GM23338 (cell line): ENCODE data around the gene OR51B2. TPM values are rescaled to one million over a fixed set of nuclear protein-coding genes. Genes with fewer than 3 reads are reported as not detected.

Experiments used
- ATAC-seq: fragments of 200-7000 bp; cut with Tn5 transposase; 3 replicates; pipeline ENCODE4 v1.9.1; 2020
- DNase-seq: peaks from one replicate; pipeline ENCODE4 v3.0.0-alpha.2; 2015; ENCODE audit warnings: low spot score
- H2AFZ ChIP-seq: fragments of 200-600 bp; sonication (generic); 2 replicates; pipeline ENCODE4 v1.8.0; 2016; ENCODE audit warnings: antibody characterized with exemption, mild to moderate bottlenecking, moderate library complexity
- H3F3A ChIP-seq: fragments of 200-600 bp; sonication (generic); replicated peaks from 2 replicates; pipeline ENCODE4 v1.8.0; 2017; ENCODE audit warnings: antibody characterized with exemption, mixed run types, low read depth
- H3K27ac ChIP-seq: fragments of 200-600 bp; sonication (generic); 2 replicates; pipeline ENCODE4 v1.6.1; 2016; ENCODE audit warnings: low read depth
- H3K27me3 ChIP-seq: fragments of 200-600 bp; sonication (generic); 2 replicates; pipeline ENCODE4 v1.8.0; 2016; ENCODE audit warnings: mild to moderate bottlenecking, mixed run types, moderate library complexity; ENCODE audit not compliant: insufficient read depth
- H3K36me3 ChIP-seq: fragments of 200-600 bp; sonication (generic); 2 replicates; pipeline ENCODE4 v1.8.0; 2016; ENCODE audit warnings: mild to moderate bottlenecking; ENCODE audit not compliant: insufficient read depth
- H3K4me1 ChIP-seq: fragments of 200-600 bp; sonication (generic); 2 replicates; pipeline ENCODE4 v1.8.0; 2016; ENCODE audit warnings: mild to moderate bottlenecking, moderate library complexity; ENCODE audit not compliant: insufficient read depth
- H3K4me2 ChIP-seq: fragments of 200-600 bp; sonication (generic); 2 replicates; pipeline ENCODE4 v1.7.1; 2017; ENCODE audit warnings: mixed run types
- H3K4me3 ChIP-seq: fragments of 200-600 bp; sonication (generic); 2 replicates; pipeline ENCODE4 v1.6.1; 2016; ENCODE audit warnings: mixed run types
- H3K79me2 ChIP-seq: fragments of 200-600 bp; sonication (generic); replicated peaks from 2 replicates; pipeline ENCODE4 v1.8.0; 2017; ENCODE audit warnings: mild to moderate bottlenecking; ENCODE audit not compliant: insufficient read depth
- H3K9me2 ChIP-seq: fragments of 200-600 bp; sonication (generic); 2 replicates; pipeline ENCODE4 v1.8.0; 2017; ENCODE audit not compliant: insufficient read depth
- H4K20me1 ChIP-seq: fragments of 200-600 bp; sonication (generic); replicated peaks from 2 replicates; pipeline ENCODE4 v1.8.0; 2017; ENCODE audit warnings: mild to moderate bottlenecking; ENCODE audit not compliant: insufficient read depth
- H3K27ac Mint-ChIP-seq: 2 replicates; pipeline ENCODE4 v1.8.0; 2020; ENCODE audit warnings: inconsistent platforms, mild to moderate bottlenecking, moderate library complexity, mixed read lengths
- H3K27me3 Mint-ChIP-seq: 3 replicates; pipeline ENCODE4 v1.8.0; 2022; ENCODE audit warnings: low read depth, mild to moderate bottlenecking, moderate library complexity, mixed read lengths, inconsistent platforms; ENCODE audit not compliant: insufficient read depth, poor library complexity
- H3K36me3 Mint-ChIP-seq: 3 replicates; pipeline ENCODE4 v1.8.0; 2021; ENCODE audit warnings: low read depth, mild to moderate bottlenecking, inconsistent platforms, moderate library complexity, mixed read lengths
- H3K4me1 Mint-ChIP-seq: 3 replicates; pipeline ENCODE4 v1.8.0; 2020; ENCODE audit warnings: mild to moderate bottlenecking, inconsistent platforms, mixed read lengths
- H3K4me3 Mint-ChIP-seq: 3 replicates; pipeline ENCODE4 v1.8.0; 2021; ENCODE audit warnings: moderate library complexity, mild to moderate bottlenecking, inconsistent platforms, mixed read lengths
- H3K9me3 Mint-ChIP-seq: 3 replicates; pipeline ENCODE4 v1.8.0; 2020; ENCODE audit warnings: moderate library complexity, mild to moderate bottlenecking, inconsistent platforms, mixed read lengths
- CREB1 ChIP-seq: fragments of 250-450 bp; sonication (Bioruptor Pico); IDR thresholded peaks from 2 replicates; pipeline ENCODE4 v1.5.0; 2020; ENCODE audit warnings: low read depth, mild to moderate bottlenecking, moderate library complexity
- EZH2 ChIP-seq: fragments of 200-600 bp; sonication (generic); IDR thresholded peaks from one replicate; pipeline ENCODE4 v1.8.0; 2017; ENCODE audit warnings: antibody characterized with exemption, mild to moderate bottlenecking, low read depth; ENCODE audit not compliant: unreplicated experiment
- EZH2phosphoT487 ChIP-seq: fragments of 200-600 bp; sonication (generic); IDR thresholded peaks from one replicate; pipeline ENCODE4 v1.8.1; 2018; ENCODE audit warnings: antibody characterized with exemption; ENCODE audit not compliant: unreplicated experiment
- JUNB ChIP-seq: IDR thresholded peaks from one replicate; pipeline ENCODE4 v1.6.1; 2016; ENCODE audit warnings: antibody characterized with exemption; ENCODE audit not compliant: unreplicated experiment
- NANOG ChIP-seq: IDR thresholded peaks from 2 replicates; pipeline ENCODE4 v1.6.1; 2016; ENCODE audit warnings: antibody characterized with exemption, borderline replicate concordance
- POLR2AphosphoS5 ChIP-seq: IDR thresholded peaks from 2 replicates; pipeline ENCODE4 v1.6.1; 2016; ENCODE audit warnings: antibody characterized with exemption, low read depth
- STAT1 ChIP-seq: IDR thresholded peaks from one replicate; pipeline ENCODE4 v1.6.1; 2016; ENCODE audit warnings: antibody characterized with exemption; ENCODE audit not compliant: unreplicated experiment
- ZNF114 ChIP-seq: fragments of 250-450 bp; sonication (Bioruptor Pico); IDR thresholded peaks from 2 replicates; pipeline ENCODE4 v1.5.0; 2020; ENCODE audit warnings: mild to moderate bottlenecking, moderate library complexity
- ZNF331 ChIP-seq: fragments of 250-450 bp; sonication (Bioruptor Pico); IDR thresholded peaks from 2 replicates; pipeline ENCODE4 v1.5.0; 2020; ENCODE audit warnings: low read depth, mild to moderate bottlenecking, moderate library complexity
- polyA plus RNA-seq: library from polyadenylated mRNA; unstranded; fragments of >200 nt; fragmentation: Nextera tagmentation; extraction: Ambion mirVana; gene quantifications from 2 replicates; pipeline ENCODE4 v1.2.1, GENCODE V29; 2016
- total RNA-seq: library from RNA; depleted of rRNA; stranded (reverse); fragments of >200 nt; shearing (Covaris generic); gene quantifications from 2 replicates; pipeline ENCODE4 v1.2.3, GENCODE V29; 2014
- TF ChIP-seq, protein P1 (sequence below): fragments of 250-450 bp; sonication (Bioruptor Pico); IDR thresholded peaks from 2 replicates; pipeline ENCODE4 v1.5.0; 2020; ENCODE audit warnings: mild to moderate bottlenecking, moderate library complexity
- TF ChIP-seq, protein P2 (sequence below), 2 experiments: fragments of 200-600 bp in 1 of 2; sonication (generic) in 1 of 2; conservative IDR thresholded peaks; 2 replicates each; pipeline versions ENCODE4 v1.5.1 to v1.6.1; 2016 to 2017; ENCODE audit warnings: antibody characterized with exemption in 2 of 2, low read depth in 2 of 2, mild to moderate bottlenecking in 2 of 2, moderate library complexity in 1 of 2
- TF ChIP-seq, protein P3 (sequence below): IDR thresholded peaks from 2 replicates; pipeline ENCODE4 v1.6.1; 2016; ENCODE audit warnings: antibody characterized with exemption
- TF ChIP-seq, protein P4 (sequence below): IDR thresholded peaks from one replicate; pipeline ENCODE4 v1.6.1; 2018; ENCODE audit warnings: antibody characterized with exemption; ENCODE audit not compliant: unreplicated experiment

Gene OR51B2
- total and polyA plus RNA-seq, 2 experiments from 2014 or later, result not detected

DNA sequence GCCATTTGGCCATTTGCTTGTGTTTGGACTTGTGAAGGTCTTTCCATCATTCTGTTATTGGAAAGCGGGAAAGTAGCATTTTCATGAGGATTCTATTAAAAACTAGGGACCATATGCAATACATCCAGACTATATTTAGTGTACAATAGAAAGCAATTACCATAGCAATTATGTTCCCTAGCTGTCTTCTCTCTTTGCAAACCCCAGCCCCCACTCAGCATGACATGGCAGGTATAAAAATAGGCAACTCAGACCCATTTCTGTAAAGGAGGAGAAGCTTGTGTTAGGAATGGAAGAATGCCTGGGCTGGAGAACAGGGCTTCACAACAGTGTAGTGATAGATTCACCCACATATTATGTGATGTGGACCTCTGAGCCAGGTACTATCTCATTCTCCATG is 39.6 kb upstream of the OR51B2 start:
- Histone ChIP-seq H3K4me3 (no peak overlapping the region), H3F3A (no peaks in the 10 kb centered on the region), H3K36me3 (no peaks in the 10 kb centered on the region), H3K27me3 (no peaks in the 10 kb centered on the region), H3K79me2 (no peaks in the 10 kb centered on the region), H4K20me1 (no peaks in the 10 kb centered on the region), H3K4me2 (no peak overlapping the region), H3K27ac (no peak overlapping the region), H3K9me2 (no peaks in the 10 kb centered on the region), H2AFZ (no peak overlapping the region), H3K4me1 (peaks cover 12% of the 10 kb centered on the region)
- Mint-ChIP-seq H3K27ac (no peak overlapping the region), H3K4me1 (peaks cover 4% of the 10 kb centered on the region; the same call in 2 of the 3 replicates), H3K36me3 (no peaks in the 10 kb centered on the region), H3K4me3 (no peak overlapping the region), H3K27me3 (peaks cover 2% of the 10 kb centered on the region), H3K9me3 (peaks cover 4% of the 10 kb centered on the region; the same call in 1 of the 3 replicates)
- DNase-seq (no peak), ATAC-seq (no peak)
- TF ChIP-seq ZNF114 (CRISPR knock-in tag) (no peak), ZNF331 (no peak), EZH2 (no peak), CREB1 (CRISPR knock-in tag) (no peak), EZH2phosphoT487 (no peak), STAT1 (no peak), NANOG (no peak), POLR2AphosphoS5 (no peak), JUNB (no peak)
- TF ChIP-seq, protein P1, sequence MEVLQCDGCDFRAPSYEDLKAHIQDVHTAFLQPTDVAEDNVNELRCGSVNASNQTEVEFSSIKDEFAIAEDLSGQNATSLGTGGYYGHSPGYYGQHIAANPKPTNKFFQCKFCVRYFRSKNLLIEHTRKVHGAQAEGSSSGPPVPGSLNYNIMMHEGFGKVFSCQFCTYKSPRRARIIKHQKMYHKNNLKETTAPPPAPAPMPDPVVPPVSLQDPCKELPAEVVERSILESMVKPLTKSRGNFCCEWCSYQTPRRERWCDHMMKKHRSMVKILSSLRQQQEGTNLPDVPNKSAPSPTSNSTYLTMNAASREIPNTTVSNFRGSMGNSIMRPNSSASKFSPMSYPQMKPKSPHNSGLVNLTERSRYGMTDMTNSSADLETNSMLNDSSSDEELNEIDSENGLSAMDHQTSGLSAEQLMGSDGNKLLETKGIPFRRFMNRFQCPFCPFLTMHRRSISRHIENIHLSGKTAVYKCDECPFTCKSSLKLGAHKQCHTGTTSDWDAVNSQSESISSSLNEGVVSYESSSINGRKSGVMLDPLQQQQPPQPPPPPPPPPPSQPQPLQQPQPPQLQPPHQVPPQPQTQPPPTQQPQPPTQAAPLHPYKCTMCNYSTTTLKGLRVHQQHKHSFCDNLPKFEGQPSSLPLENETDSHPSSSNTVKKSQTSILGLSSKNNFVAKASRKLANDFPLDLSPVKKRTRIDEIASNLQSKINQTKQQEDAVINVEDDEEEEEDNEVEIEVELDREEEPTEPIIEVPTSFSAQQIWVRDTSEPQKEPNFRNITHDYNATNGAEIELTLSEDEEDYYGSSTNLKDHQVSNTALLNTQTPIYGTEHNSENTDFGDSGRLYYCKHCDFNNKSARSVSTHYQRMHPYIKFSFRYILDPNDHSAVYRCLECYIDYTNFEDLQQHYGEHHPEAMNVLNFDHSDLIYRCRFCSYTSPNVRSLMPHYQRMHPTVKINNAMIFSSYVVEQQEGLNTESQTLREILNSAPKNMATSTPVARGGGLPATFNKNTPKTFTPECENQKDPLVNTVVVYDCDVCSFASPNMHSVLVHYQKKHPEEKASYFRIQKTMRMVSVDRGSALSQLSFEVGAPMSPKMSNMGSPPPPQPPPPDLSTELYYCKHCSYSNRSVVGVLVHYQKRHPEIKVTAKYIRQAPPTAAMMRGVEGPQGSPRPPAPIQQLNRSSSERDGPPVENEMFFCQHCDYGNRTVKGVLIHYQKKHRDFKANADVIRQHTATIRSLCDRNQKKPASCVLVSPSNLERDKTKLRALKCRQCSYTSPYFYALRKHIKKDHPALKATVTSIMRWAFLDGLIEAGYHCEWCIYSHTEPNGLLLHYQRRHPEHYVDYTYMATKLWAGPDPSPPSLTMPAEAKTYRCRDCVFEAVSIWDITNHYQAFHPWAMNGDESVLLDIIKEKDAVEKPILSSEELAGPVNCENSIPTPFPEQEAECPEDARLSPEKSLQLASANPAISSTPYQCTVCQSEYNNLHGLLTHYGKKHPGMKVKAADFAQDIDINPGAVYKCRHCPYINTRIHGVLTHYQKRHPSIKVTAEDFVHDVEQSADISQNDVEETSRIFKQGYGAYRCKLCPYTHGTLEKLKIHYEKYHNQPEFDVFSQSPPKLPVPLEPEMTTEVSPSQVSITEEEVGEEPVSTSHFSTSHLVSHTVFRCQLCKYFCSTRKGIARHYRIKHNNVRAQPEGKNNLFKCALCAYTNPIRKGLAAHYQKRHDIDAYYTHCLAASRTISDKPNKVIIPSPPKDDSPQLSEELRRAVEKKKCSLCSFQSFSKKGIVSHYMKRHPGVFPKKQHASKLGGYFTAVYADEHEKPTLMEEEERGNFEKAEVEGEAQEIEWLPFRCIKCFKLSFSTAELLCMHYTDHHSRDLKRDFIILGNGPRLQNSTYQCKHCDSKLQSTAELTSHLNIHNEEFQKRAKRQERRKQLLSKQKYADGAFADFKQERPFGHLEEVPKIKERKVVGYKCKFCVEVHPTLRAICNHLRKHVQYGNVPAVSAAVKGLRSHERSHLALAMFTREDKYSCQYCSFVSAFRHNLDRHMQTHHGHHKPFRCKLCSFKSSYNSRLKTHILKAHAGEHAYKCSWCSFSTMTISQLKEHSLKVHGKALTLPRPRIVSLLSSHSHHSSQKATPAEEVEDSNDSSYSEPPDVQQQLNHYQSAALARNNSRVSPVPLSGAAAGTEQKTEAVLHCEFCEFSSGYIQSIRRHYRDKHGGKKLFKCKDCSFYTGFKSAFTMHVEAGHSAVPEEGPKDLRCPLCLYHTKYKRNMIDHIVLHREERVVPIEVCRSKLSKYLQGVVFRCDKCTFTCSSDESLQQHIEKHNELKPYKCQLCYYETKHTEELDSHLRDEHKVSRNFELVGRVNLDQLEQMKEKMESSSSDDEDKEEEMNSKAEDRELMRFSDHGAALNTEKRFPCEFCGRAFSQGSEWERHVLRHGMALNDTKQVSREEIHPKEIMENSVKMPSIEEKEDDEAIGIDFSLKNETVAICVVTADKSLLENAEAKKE (CRISPR knock-in tag), result no peak
- TF ChIP-seq, protein P2, sequence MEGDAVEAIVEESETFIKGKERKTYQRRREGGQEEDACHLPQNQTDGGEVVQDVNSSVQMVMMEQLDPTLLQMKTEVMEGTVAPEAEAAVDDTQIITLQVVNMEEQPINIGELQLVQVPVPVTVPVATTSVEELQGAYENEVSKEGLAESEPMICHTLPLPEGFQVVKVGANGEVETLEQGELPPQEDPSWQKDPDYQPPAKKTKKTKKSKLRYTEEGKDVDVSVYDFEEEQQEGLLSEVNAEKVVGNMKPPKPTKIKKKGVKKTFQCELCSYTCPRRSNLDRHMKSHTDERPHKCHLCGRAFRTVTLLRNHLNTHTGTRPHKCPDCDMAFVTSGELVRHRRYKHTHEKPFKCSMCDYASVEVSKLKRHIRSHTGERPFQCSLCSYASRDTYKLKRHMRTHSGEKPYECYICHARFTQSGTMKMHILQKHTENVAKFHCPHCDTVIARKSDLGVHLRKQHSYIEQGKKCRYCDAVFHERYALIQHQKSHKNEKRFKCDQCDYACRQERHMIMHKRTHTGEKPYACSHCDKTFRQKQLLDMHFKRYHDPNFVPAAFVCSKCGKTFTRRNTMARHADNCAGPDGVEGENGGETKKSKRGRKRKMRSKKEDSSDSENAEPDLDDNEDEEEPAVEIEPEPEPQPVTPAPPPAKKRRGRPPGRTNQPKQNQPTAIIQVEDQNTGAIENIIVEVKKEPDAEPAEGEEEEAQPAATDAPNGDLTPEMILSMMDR (conservative IDR thresholded peaks at IDR 0.05; ENCODE audit: low read depth in 2 of 2), result no peak
- TF ChIP-seq, protein P3, sequence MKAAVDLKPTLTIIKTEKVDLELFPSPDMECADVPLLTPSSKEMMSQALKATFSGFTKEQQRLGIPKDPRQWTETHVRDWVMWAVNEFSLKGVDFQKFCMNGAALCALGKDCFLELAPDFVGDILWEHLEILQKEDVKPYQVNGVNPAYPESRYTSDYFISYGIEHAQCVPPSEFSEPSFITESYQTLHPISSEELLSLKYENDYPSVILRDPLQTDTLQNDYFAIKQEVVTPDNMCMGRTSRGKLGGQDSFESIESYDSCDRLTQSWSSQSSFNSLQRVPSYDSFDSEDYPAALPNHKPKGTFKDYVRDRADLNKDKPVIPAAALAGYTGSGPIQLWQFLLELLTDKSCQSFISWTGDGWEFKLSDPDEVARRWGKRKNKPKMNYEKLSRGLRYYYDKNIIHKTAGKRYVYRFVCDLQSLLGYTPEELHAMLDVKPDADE, result no peak
- TF ChIP-seq, protein P4, sequence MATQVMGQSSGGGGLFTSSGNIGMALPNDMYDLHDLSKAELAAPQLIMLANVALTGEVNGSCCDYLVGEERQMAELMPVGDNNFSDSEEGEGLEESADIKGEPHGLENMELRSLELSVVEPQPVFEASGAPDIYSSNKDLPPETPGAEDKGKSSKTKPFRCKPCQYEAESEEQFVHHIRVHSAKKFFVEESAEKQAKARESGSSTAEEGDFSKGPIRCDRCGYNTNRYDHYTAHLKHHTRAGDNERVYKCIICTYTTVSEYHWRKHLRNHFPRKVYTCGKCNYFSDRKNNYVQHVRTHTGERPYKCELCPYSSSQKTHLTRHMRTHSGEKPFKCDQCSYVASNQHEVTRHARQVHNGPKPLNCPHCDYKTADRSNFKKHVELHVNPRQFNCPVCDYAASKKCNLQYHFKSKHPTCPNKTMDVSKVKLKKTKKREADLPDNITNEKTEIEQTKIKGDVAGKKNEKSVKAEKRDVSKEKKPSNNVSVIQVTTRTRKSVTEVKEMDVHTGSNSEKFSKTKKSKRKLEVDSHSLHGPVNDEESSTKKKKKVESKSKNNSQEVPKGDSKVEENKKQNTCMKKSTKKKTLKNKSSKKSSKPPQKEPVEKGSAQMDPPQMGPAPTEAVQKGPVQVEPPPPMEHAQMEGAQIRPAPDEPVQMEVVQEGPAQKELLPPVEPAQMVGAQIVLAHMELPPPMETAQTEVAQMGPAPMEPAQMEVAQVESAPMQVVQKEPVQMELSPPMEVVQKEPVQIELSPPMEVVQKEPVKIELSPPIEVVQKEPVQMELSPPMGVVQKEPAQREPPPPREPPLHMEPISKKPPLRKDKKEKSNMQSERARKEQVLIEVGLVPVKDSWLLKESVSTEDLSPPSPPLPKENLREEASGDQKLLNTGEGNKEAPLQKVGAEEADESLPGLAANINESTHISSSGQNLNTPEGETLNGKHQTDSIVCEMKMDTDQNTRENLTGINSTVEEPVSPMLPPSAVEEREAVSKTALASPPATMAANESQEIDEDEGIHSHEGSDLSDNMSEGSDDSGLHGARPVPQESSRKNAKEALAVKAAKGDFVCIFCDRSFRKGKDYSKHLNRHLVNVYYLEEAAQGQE, result no peak
